HG03066 (cell line): ENCODE data around the gene CAPRIN2.

Source experiments
- ATAC-seq: cut with Tn5 transposase; IDR thresholded peaks from one replicate; pipeline ENCODE4 v1.9.1; 2021; ENCODE audit warnings: low read depth; ENCODE audit not compliant: unreplicated experiment

The CAPRIN2 gene

GRCh38 chr12:30754750-30755394 lies at the start of gene CAPRIN2:
Gene CAPRIN2 (minus strand): TSS chr12:30754951. CDS start chr12:30753520, 1,431 bp downstream.
- ATAC-seq = peak; percentile 91

- ATAC-seq = no peak
Observed at GRCh38 chr12:30797689-30798088, 42.9 kb upstream of the CAPRIN2 start.

- no peak for ATAC-seq
Observed at GRCh38 chr12:30796891-30797371, 42.2 kb upstream of the CAPRIN2 start.

- peak; percentile 14 for ATAC-seq
Observed at GRCh38 chr12:30796313-30796780, 41.6 kb upstream of the CAPRIN2 start.

- peak; percentile 87 for ATAC-seq
Observed at GRCh38 chr12:30795410-30796312, 40.9 kb upstream of the CAPRIN2 start.

- ATAC-seq = no peak
Observed at GRCh38 chr12:30794591-30795409, 40.0 kb upstream of the CAPRIN2 start.

- no peak for ATAC-seq
Observed at GRCh38 chr12:30794020-30794419, 39.3 kb upstream of the CAPRIN2 start.

GRCh38 chr12:30792648-30793499 lies 38.1 kb upstream of the CAPRIN2 start:
- no peak for ATAC-seq

- no peak for ATAC-seq
Observed at GRCh38 chr12:30792085-30792484, 37.3 kb upstream of the CAPRIN2 start.

GRCh38 chr12:30788754-30789153 lies 34.0 kb upstream of the CAPRIN2 start:
- ATAC-seq = no peak

- ATAC-seq = no peak
Observed at GRCh38 chr12:30785630-30786029, 30.9 kb upstream of the CAPRIN2 start.

- no peak for ATAC-seq
Observed at GRCh38 chr12:30784508-30784907, 29.8 kb upstream of the CAPRIN2 start.

GRCh38 chr12:30783946-30784345 lies 29.2 kb upstream of the CAPRIN2 start:
- ATAC-seq = no peak

GRCh38 chr12:30782316-30783173 lies 27.8 kb upstream of the CAPRIN2 start:
- ATAC-seq = no peak

GRCh38 chr12:30779578-30779977 lies 24.8 kb upstream of the CAPRIN2 start:
- no peak for ATAC-seq

GRCh38 chr12:30779178-30779577 lies 24.4 kb upstream of the CAPRIN2 start:
- no peak for ATAC-seq

- no peak for ATAC-seq
Observed at GRCh38 chr12:30774599-30774998, 19.8 kb upstream of the CAPRIN2 start.

- ATAC-seq = no peak
Observed at GRCh38 chr12:30769802-30770201, 15.1 kb upstream of the CAPRIN2 start.

- no peak for ATAC-seq
Observed at GRCh38 chr12:30764251-30764650, 9.5 kb upstream of the CAPRIN2 start.
